Measurements from ENCODE around the gene FLT1. TPM values are rescaled to one million over a fixed set of nuclear protein-coding genes. Genes with fewer than 3 reads are reported as not detected.

The FLT1 gene
- total and polyA plus RNA-seq, 9 donors = 13.2 to 17.3 (median 15.8) TPM

DNA sequence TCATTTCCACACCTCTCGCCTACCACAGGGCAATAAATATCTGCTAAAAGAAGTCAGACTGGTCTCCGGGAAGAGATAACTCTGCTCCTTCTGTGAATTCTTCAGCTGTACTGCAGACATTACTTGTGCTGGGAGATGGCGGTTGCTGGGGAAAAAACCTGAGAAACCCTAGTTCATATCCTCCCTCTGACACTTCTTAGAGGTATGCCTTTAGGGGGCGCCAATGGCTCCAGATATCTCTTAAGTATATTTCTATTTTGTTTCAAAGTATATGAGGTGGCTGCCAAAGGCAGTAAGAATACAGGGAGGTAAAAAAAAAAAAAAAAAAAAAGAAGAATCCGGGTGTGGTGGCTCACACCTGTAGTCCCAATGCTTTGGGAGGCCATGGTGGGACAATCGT, 181.3 kb downstream of the FLT1 start:
- no peak for DNase-seq
- Histone ChIP-seq H3K4me3 (ENCODE audit: low read length) (no peak overlapping the region), H3K27me3 (ENCODE audit: control insufficient read depth, insufficient read depth, low read length) (no peaks in the 10 kb centered on the region), H3K4me1 (ENCODE audit: control insufficient read depth, insufficient read depth, low read length) (peaks cover 24% of the 10 kb centered on the region), H3K9me3 (replicated peaks; ENCODE audit: control insufficient read depth, low read depth, low read length) (no peaks in the 10 kb centered on the region), H3K36me3 (ENCODE audit: control insufficient read depth, insufficient read depth, low read length) (no peaks in the 10 kb centered on the region), H3K27ac (ENCODE audit: low read length) (no peak overlapping the region)
- WGBS (ENCODE audit: insufficient coverage) = no CpG with 5 or more reads among the region's 6 CpGs

DNA sequence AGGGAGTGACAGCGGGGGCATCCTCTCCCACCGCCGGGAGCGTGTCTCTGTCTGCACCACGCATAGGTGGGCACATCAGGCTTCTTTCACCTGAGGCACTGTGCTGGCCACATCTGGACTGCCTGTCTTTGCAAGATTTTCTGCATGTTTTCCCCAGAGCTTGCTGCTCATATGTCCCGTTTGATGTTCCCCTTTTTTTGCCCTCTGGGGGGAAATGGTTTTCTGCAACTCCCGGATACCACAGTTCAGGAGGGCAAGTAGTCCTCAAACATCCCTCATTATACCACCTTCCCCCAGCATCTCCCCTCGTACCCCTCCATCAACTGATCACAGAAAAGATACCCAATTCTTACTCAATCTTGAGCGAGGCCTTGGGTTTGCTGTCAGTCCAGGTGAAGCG, 188.6 kb downstream of the FLT1 start:
- no peak overlapping the region for H3K27ac ChIP-seq (ENCODE audit: low read length)
- H3K9me3 ChIP-seq (replicated peaks; ENCODE audit: control insufficient read depth, low read depth, low read length) = no peaks in the 10 kb centered on the region
- H3K36me3 ChIP-seq (ENCODE audit: control insufficient read depth, insufficient read depth, low read length) = no peaks in the 10 kb centered on the region
- no peaks in the 10 kb centered on the region for H3K4me1 ChIP-seq (ENCODE audit: control insufficient read depth, insufficient read depth, low read length)
- 79% methylated on average over 7 of the region's 10 CpGs for WGBS (ENCODE audit: insufficient coverage)
- no peak overlapping the region for H3K4me3 ChIP-seq (ENCODE audit: low read length)
- DNase-seq = no peak
- no peaks in the 10 kb centered on the region for H3K27me3 ChIP-seq (ENCODE audit: control insufficient read depth, insufficient read depth, low read length)

- no peaks in the 10 kb centered on the region for H3K36me3 ChIP-seq (ENCODE audit: control insufficient read depth, insufficient read depth, low read length)
- H3K27ac ChIP-seq (ENCODE audit: low read length) = no peak overlapping the region
- WGBS (ENCODE audit: insufficient coverage) = no CpG with 5 or more reads among the region's 4 CpGs
- H3K4me3 ChIP-seq (ENCODE audit: low read length) = no peak overlapping the region
- no peaks in the 10 kb centered on the region for H3K9me3 ChIP-seq (replicated peaks; ENCODE audit: control insufficient read depth, low read depth, low read length)
- no peaks in the 10 kb centered on the region for H3K4me1 ChIP-seq (ENCODE audit: control insufficient read depth, insufficient read depth, low read length)
- H3K27me3 ChIP-seq (ENCODE audit: control insufficient read depth, insufficient read depth, low read length) = no peaks in the 10 kb centered on the region
- DNase-seq = no peak
Observed at GRCh38 chr13:28301839-28302238, 193.1 kb downstream of the FLT1 start.

- peaks cover 2% of the 10 kb centered on the region for H3K36me3 ChIP-seq (ENCODE audit: control insufficient read depth, insufficient read depth, low read length)
- peak; percentile 27 for DNase-seq
Observed at GRCh38 chr13:28299916-28300315, 195.0 kb downstream of the FLT1 start.

GRCh38 chr13:28297341-28297740, 197.6 kb downstream of the FLT1 start:
- H3K4me3 ChIP-seq (ENCODE audit: low read length) = no peak overlapping the region
- no peaks in the 10 kb centered on the region for H3K4me1 ChIP-seq (ENCODE audit: control insufficient read depth, insufficient read depth, low read length)
- no peaks in the 10 kb centered on the region for H3K27me3 ChIP-seq (ENCODE audit: control insufficient read depth, insufficient read depth, low read length)
- H3K9me3 ChIP-seq (replicated peaks; ENCODE audit: control insufficient read depth, low read depth, low read length) = no peaks in the 10 kb centered on the region
- peaks cover 5% of the 10 kb centered on the region for H3K36me3 ChIP-seq (ENCODE audit: control insufficient read depth, insufficient read depth, low read length)
- H3K27ac ChIP-seq (ENCODE audit: low read length) = no peak overlapping the region
- no peak for DNase-seq
- WGBS (ENCODE audit: insufficient coverage) = 90% methylated on average over 2 of the region's 3 CpGs

More at GRCh38 chr13:28299916-28300315, 195.0 kb downstream of the FLT1 start:
- no peaks in the 10 kb centered on the region for H3K9me3 ChIP-seq (replicated peaks; ENCODE audit: control insufficient read depth, low read depth, low read length)
- no peaks in the 10 kb centered on the region for H3K4me1 ChIP-seq (ENCODE audit: control insufficient read depth, insufficient read depth, low read length)
- no peak overlapping the region for H3K27ac ChIP-seq (ENCODE audit: low read length)
- WGBS (ENCODE audit: insufficient coverage) = no CpG with 5 or more reads among the region's 2 CpGs
- H3K27me3 ChIP-seq (ENCODE audit: control insufficient read depth, insufficient read depth, low read length) = no peaks in the 10 kb centered on the region
- H3K4me3 ChIP-seq (ENCODE audit: low read length) = no peak overlapping the region

DNA sequence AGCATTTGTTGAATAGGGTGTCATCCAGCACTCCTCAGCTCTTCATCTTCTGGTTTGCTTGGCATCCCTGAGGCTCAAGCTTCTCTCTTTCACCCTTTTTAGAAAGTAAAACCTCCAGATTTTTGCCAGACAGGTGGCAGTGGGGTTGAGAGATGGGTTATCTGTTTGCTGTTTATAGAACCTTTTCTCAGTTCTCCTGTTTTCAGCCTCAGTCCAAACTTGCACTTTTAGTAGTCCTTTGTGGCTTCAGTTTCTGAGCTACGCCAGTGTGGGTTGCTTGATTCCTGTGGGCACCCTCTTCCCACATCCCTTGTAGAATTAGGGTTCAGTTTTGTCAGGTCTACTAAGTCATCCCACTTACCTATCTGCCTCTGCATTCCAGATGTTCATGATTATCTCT, 208.7 kb downstream of the FLT1 start:
- no peak overlapping the region for H3K27ac ChIP-seq (ENCODE audit: low read length)
- 100% methylated on average over 1 of the region's 1 CpG for WGBS (ENCODE audit: insufficient coverage)
- H3K27me3 ChIP-seq (ENCODE audit: control insufficient read depth, insufficient read depth, low read length) = no peaks in the 10 kb centered on the region
- no peak overlapping the region for H3K4me3 ChIP-seq (ENCODE audit: low read length)
- no peak for DNase-seq
- no peaks in the 10 kb centered on the region for H3K4me1 ChIP-seq (ENCODE audit: control insufficient read depth, insufficient read depth, low read length)
- no peaks in the 10 kb centered on the region for H3K9me3 ChIP-seq (replicated peaks; ENCODE audit: control insufficient read depth, low read depth, low read length)
- peaks cover 23% of the 10 kb centered on the region for H3K36me3 ChIP-seq (ENCODE audit: control insufficient read depth, insufficient read depth, low read length)

DNA sequence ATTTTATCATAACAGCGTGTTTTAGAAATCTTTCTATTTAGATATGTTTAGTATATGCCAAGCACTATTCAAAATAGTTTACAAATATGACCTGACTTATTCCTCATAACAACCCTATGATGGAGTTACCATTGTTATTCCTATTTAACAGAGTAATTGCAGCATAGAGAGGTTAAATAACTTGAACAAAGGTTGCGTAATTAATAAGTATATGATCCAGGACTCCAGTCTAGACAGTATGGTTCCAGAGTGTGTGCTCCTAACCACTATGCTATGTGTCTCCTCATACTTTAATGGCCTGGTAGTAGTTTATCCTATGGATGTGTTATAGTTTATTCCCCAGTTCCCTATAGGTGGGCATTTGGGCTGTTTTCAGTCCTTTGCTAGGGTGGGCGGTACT, 211.3 kb downstream of the FLT1 start:
- no CpG with 5 or more reads among the region's 3 CpGs for WGBS (ENCODE audit: insufficient coverage)
- Histone ChIP-seq H3K36me3 (ENCODE audit: control insufficient read depth, insufficient read depth, low read length) (peaks cover 21% of the 10 kb centered on the region), H3K27ac (ENCODE audit: low read length) (no peak overlapping the region)

GRCh38 chr13:28282451-28282850, 212.5 kb downstream of the FLT1 start:
- Histone ChIP-seq H3K36me3 (ENCODE audit: control insufficient read depth, insufficient read depth, low read length) (peaks cover 20% of the 10 kb centered on the region), H3K4me3 (ENCODE audit: low read length) (no peak overlapping the region), H3K27ac (ENCODE audit: low read length) (no peak overlapping the region), H3K4me1 (ENCODE audit: control insufficient read depth, insufficient read depth, low read length) (no peaks in the 10 kb centered on the region), H3K27me3 (ENCODE audit: control insufficient read depth, insufficient read depth, low read length) (no peaks in the 10 kb centered on the region), H3K9me3 (replicated peaks; ENCODE audit: control insufficient read depth, low read depth, low read length) (no peaks in the 10 kb centered on the region)
- no peak for DNase-seq
- no CpG with 5 or more reads among the region's 5 CpGs for WGBS (ENCODE audit: insufficient coverage)

More for the DNA sequence above, 211.3 kb downstream of the FLT1 start:
- H3K4me1 ChIP-seq (ENCODE audit: control insufficient read depth, insufficient read depth, low read length) = no peaks in the 10 kb centered on the region
- DNase-seq = no peak
- H3K9me3 ChIP-seq (replicated peaks; ENCODE audit: control insufficient read depth, low read depth, low read length) = no peaks in the 10 kb centered on the region
- H3K4me3 ChIP-seq (ENCODE audit: low read length) = no peak overlapping the region
- H3K27me3 ChIP-seq (ENCODE audit: control insufficient read depth, insufficient read depth, low read length) = no peaks in the 10 kb centered on the region

DNA sequence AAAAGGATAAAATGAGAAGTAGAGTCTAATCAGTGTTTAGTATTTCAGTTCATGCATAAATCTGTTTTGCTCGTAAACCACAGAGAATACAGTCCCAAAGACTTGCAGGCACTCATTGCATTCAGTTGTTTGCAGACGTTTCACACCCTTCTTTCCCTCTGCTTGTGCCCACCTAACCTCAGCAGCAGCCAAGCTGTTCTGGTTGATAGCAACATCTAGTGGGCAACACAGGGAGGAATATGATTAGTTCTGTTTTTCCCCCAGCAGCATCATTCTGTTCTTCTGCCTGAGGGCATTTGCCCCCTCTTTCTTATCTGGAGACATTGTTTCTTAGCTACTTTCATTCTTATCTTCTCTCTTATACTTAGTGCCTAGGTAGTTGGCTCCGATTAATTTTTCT, 221.0 kb downstream of the FLT1 start:
- Histone ChIP-seq H3K27me3 (ENCODE audit: control insufficient read depth, insufficient read depth, low read length) (no peaks in the 10 kb centered on the region), H3K27ac (ENCODE audit: low read length) (no peak overlapping the region), H3K4me1 (ENCODE audit: control insufficient read depth, insufficient read depth, low read length) (no peaks in the 10 kb centered on the region), H3K4me3 (ENCODE audit: low read length) (no peak overlapping the region), H3K36me3 (ENCODE audit: control insufficient read depth, insufficient read depth, low read length) (peaks cover 12% of the 10 kb centered on the region), H3K9me3 (replicated peaks; ENCODE audit: control insufficient read depth, low read depth, low read length) (no peaks in the 10 kb centered on the region)
- DNase-seq = no peak
- WGBS (ENCODE audit: insufficient coverage) = no CpG with 5 or more reads among the region's 3 CpGs

DNA sequence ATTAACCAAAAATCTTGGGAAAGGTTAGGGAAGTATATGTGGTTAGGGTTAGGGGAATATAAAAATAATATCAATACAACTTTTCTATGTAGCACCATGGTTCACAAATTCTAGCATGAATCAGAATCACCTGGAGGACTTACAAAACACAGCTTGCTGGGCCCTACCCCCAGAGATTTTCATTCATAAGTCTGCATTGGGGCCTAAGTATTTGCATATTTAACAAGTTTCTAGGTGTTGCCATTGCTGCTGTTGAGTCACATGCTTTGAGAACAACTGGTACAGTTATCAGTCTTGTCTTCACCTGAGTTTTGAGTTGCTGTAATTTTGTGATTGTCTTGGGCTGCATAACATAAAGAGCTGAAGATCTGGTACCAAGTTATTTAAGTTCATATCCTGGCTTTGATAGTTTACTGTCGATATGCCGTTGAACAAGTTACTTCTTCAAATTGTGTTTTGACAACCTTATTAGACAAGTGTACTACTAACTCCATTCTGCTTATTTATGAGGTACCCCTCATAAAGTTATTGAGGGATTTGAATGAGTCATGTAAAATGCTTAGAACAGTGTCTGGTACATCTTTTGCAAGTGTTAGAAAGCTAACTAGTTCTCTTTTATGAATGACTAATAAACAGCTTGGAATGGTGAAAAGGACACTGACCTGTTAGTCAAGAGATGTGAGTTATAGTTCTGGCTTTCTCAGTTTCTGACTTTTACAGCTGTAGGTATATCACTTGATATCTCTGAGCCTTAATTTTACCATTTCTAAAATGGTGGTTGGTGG, 223.7 kb downstream of the FLT1 start:
- no CpG with 5 or more reads among the region's 2 CpGs for WGBS (ENCODE audit: insufficient coverage)
- H3K27ac ChIP-seq (ENCODE audit: low read length) = no peak overlapping the region
- H3K36me3 ChIP-seq (ENCODE audit: control insufficient read depth, insufficient read depth, low read length) = peaks cover 13% of the 10 kb centered on the region
- no peak overlapping the region for H3K4me3 ChIP-seq (ENCODE audit: low read length)
- H3K9me3 ChIP-seq (replicated peaks; ENCODE audit: control insufficient read depth, low read depth, low read length) = no peaks in the 10 kb centered on the region
- H3K4me1 ChIP-seq (ENCODE audit: control insufficient read depth, insufficient read depth, low read length) = no peaks in the 10 kb centered on the region
- H3K27me3 ChIP-seq (ENCODE audit: control insufficient read depth, insufficient read depth, low read length) = no peaks in the 10 kb centered on the region
- no peak for DNase-seq

DNA sequence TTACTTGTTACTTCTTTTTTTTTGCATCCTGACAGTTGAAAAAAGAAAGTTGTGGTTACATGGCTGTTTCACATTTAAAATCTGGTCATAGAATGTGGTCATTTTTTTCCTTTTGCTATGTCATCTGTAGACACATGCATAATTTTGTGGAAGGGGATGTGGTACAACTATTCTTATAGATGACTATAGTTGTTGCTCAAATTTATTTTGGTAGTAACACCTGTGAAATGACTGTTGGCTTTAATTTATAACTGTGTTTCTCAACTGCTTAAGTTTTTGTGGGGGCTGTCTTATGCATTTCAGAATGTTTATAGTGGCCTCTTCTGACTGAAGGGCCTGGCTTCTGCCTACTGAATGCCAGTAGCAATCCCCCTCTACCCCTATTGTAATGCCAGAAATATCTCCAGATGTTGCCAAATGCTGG, 226.1 kb downstream of the FLT1 start:
- no peaks in the 10 kb centered on the region for H3K4me1 ChIP-seq (ENCODE audit: control insufficient read depth, insufficient read depth, low read length)
- H3K27me3 ChIP-seq (ENCODE audit: control insufficient read depth, insufficient read depth, low read length) = no peaks in the 10 kb centered on the region
- no peak overlapping the region for H3K27ac ChIP-seq (ENCODE audit: low read length)
- no peaks in the 10 kb centered on the region for H3K9me3 ChIP-seq (replicated peaks; ENCODE audit: control insufficient read depth, low read depth, low read length)
- DNase-seq = peak; percentile 33
- H3K4me3 ChIP-seq (ENCODE audit: low read length) = no peak overlapping the region
- peaks cover 11% of the 10 kb centered on the region for H3K36me3 ChIP-seq (ENCODE audit: control insufficient read depth, insufficient read depth, low read length)

Data from muscle of leg (tissue), 11 donors.